MM.1S (cell line): ENCODE data around the gene BTBD8.

Experiments
- DNase-seq: peaks from one replicate; pipeline ENCODE4 v3.0.0-alpha.2; 2015
- H2AFZ ChIP-seq: fragments of 300-600 bp; sonication (generic); 2 replicates; pipeline ENCODE4 v1.6.0; 2016; ENCODE audit warnings: antibody characterized with exemption, low read length
- H3F3A ChIP-seq: fragments of 300-600 bp; sonication (generic); 2 replicates; pipeline ENCODE4 v1.6.1; 2016; ENCODE audit warnings: mild to moderate bottlenecking, antibody characterized with exemption, low read length, moderate library complexity, mixed read lengths; ENCODE audit not compliant: insufficient read depth
- H3K27ac ChIP-seq: fragments of 300-600 bp; sonication (generic); 2 replicates; pipeline ENCODE4 v1.5.1; 2016; ENCODE audit warnings: mild to moderate bottlenecking, low read length
- H3K27me3 ChIP-seq: fragments of 300-600 bp; sonication (generic); replicated peaks from 2 replicates; pipeline ENCODE4 v1.6.0; 2016; ENCODE audit warnings: low read length; ENCODE audit not compliant: insufficient read depth
- H3K36me3 ChIP-seq: fragments of 300-600 bp; sonication (generic); replicated peaks from 2 replicates; pipeline ENCODE4 v1.6.1; 2016; ENCODE audit warnings: mild to moderate bottlenecking, low read length, mixed read lengths; ENCODE audit not compliant: insufficient read depth
- H3K4me1 ChIP-seq: fragments of 300-600 bp; sonication (generic); 2 replicates; pipeline ENCODE4 v1.6.1; 2016; ENCODE audit warnings: low read length, mixed read lengths
- H3K4me2 ChIP-seq: fragments of 300-600 bp; sonication (generic); 2 replicates; pipeline ENCODE4 v1.6.0; 2016; ENCODE audit warnings: low read depth, low read length
- H3K4me3 ChIP-seq: fragments of 300-600 bp; sonication (generic); 2 replicates; pipeline ENCODE4 v1.5.1; 2016; ENCODE audit warnings: low read length, mixed read lengths
- H3K79me2 ChIP-seq: fragments of 300-600 bp; sonication (generic); 2 replicates; pipeline ENCODE4 v1.6.1; 2016; ENCODE audit warnings: mixed run types, low read length, mixed read lengths
- H3K9ac ChIP-seq: fragments of 300-600 bp; sonication (generic); 2 replicates; pipeline ENCODE4 v1.6.1; 2016; ENCODE audit warnings: low read length, mixed read lengths
- H3K9me2 ChIP-seq: fragments of 300-600 bp; sonication (generic); replicated peaks from 2 replicates; pipeline ENCODE4 v1.6.1; 2016; ENCODE audit warnings: mild to moderate bottlenecking, low read length, mixed read lengths; ENCODE audit not compliant: insufficient read depth
- H3K9me3 ChIP-seq: fragments of 300-600 bp; sonication (generic); replicated peaks from 2 replicates; pipeline ENCODE4 v1.6.1; 2016; ENCODE audit warnings: mild to moderate bottlenecking, low read length, mixed read lengths; ENCODE audit not compliant: insufficient read depth
- H4K20me1 ChIP-seq: fragments of 300-600 bp; sonication (generic); 2 replicates; pipeline ENCODE4 v1.6.1; 2016; ENCODE audit warnings: mild to moderate bottlenecking, low read length, moderate library complexity, mixed read lengths; ENCODE audit not compliant: insufficient read depth
- EZH2 ChIP-seq: fragments of 300-600 bp; sonication (generic); optimal IDR thresholded peaks from 2 replicates; pipeline ENCODE3; 2017; ENCODE audit warnings: low read depth, mild to moderate bottlenecking, antibody characterized with exemption, low read length, mixed read lengths
- EZH2phosphoT487 ChIP-seq: fragments of 300-600 bp; sonication (generic); IDR thresholded peaks from 2 replicates; pipeline ENCODE4 v1.6.1; 2018; ENCODE audit warnings: antibody characterized with exemption, low read length
- TF ChIP-seq, protein P1 (sequence below): fragments of 300-600 bp; sonication (generic); IDR thresholded peaks from 2 replicates; pipeline ENCODE4 v1.5.1; 2016; ENCODE audit warnings: antibody characterized with exemption, low read length, mixed read lengths

BTBD8 gene

DNA sequence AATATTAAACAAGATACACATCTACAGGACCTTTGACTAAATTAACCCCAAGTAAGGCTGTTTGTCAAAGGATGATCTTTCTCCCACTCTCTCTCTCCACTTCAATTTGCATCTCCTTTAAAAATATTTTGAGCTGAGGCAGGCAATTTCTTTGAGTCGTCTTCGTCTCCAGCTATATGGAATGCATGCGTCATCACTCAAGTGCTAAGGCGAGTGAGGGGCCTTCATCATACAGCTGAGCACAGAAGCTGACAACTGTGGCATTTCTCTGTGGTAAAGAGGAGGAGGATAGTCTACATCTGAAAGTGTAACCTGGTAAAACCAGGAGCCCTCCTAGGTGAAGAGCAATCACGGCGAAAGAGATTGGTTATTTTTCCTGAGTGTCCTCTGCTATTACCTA lies 42.7 kb upstream of the BTBD8 start:
- H3F3A ChIP-seq: no peaks in the 10 kb centered on the region
- no peaks in the 10 kb centered on the region for H3K79me2 ChIP-seq
- no peaks in the 10 kb centered on the region for H3K27me3 ChIP-seq
- H3K9me3 ChIP-seq: no peaks in the 10 kb centered on the region
- H3K4me2 ChIP-seq: no peak overlapping the region
- no peak for DNase-seq
- H3K4me1 ChIP-seq: no peaks in the 10 kb centered on the region
- H2AFZ ChIP-seq: no peak overlapping the region
- no peak overlapping the region for H3K9ac ChIP-seq
- H3K9me2 ChIP-seq: no peaks in the 10 kb centered on the region
- no peak overlapping the region for H3K27ac ChIP-seq
- no peak overlapping the region for H3K4me3 ChIP-seq
- H4K20me1 ChIP-seq: no peaks in the 10 kb centered on the region
- TF ChIP-seq EZH2phosphoT487: no peak
- TF ChIP-seq, protein P1, sequence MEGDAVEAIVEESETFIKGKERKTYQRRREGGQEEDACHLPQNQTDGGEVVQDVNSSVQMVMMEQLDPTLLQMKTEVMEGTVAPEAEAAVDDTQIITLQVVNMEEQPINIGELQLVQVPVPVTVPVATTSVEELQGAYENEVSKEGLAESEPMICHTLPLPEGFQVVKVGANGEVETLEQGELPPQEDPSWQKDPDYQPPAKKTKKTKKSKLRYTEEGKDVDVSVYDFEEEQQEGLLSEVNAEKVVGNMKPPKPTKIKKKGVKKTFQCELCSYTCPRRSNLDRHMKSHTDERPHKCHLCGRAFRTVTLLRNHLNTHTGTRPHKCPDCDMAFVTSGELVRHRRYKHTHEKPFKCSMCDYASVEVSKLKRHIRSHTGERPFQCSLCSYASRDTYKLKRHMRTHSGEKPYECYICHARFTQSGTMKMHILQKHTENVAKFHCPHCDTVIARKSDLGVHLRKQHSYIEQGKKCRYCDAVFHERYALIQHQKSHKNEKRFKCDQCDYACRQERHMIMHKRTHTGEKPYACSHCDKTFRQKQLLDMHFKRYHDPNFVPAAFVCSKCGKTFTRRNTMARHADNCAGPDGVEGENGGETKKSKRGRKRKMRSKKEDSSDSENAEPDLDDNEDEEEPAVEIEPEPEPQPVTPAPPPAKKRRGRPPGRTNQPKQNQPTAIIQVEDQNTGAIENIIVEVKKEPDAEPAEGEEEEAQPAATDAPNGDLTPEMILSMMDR: no peak
- TF ChIP-seq EZH2: no peak
- H3K36me3 ChIP-seq: no peaks in the 10 kb centered on the region

DNA sequence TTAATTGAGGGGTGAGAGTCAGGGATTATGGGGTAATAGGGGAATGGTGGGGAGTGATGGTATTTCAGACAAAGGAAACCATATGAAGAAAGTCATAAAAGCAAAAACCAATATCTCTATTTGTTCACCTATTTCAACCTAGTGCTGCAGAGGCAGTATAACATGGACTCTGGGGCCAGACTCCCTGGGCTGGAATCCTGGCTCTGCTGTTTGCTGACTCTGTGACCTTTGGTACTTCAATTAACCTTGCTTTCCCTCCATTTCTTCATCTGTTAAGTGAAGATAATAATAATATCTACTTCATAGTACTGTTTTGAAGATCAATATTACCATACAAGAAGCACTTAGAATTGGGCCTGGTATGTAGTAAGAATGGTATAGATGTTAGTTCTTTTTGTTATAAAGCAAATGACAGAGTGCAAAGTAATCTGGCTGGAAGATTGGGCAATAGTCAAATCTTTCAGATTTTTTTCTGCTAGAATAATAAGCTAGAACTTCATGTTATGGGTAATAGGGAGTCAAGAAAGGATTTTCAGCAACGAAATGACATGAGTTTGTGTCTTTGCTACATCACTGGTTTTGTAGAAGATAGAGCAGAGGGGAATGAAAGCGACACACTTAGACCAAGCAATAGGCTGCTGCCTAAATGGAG lies 41.3 kb upstream of the BTBD8 start:
- H4K20me1 ChIP-seq: no peaks in the 10 kb centered on the region
- no peak overlapping the region for H3K9ac ChIP-seq
- no peaks in the 10 kb centered on the region for H3K9me2 ChIP-seq
- H3K27me3 ChIP-seq: no peaks in the 10 kb centered on the region
- no peaks in the 10 kb centered on the region for H3K36me3 ChIP-seq
- H3K4me2 ChIP-seq: no peak overlapping the region
- DNase-seq: no peak
- H3K79me2 ChIP-seq: no peaks in the 10 kb centered on the region
- TF ChIP-seq EZH2phosphoT487: no peak
- H2AFZ ChIP-seq: no peak overlapping the region
- H3F3A ChIP-seq: no peaks in the 10 kb centered on the region
- H3K27ac ChIP-seq: no peak overlapping the region
- H3K9me3 ChIP-seq: no peaks in the 10 kb centered on the region
- H3K4me1 ChIP-seq: no peaks in the 10 kb centered on the region
- H3K4me3 ChIP-seq: no peak overlapping the region

- Histone ChIP-seq H3F3A (no peaks in the 10 kb centered on the region), H3K9me2 (no peaks in the 10 kb centered on the region), H3K27me3 (no peaks in the 10 kb centered on the region), H3K4me1 (no peaks in the 10 kb centered on the region), H3K9ac (no peak overlapping the region), H2AFZ (no peak overlapping the region), H3K36me3 (no peaks in the 10 kb centered on the region), H4K20me1 (no peaks in the 10 kb centered on the region), H3K27ac (no peak overlapping the region), H3K4me3 (no peak overlapping the region), H3K79me2 (no peaks in the 10 kb centered on the region), H3K9me3 (no peaks in the 10 kb centered on the region), H3K4me2 (no peak overlapping the region)
- TF ChIP-seq, protein P1: no peak
- TF ChIP-seq EZH2phosphoT487: no peak
- no peak for TF ChIP-seq EZH2
- DNase-seq: no peak
These were observed 39.2 kb upstream of the BTBD8 start for GRCh38 chr1:92040971-92041370.

- Histone ChIP-seq H3K27me3 (no peaks in the 10 kb centered on the region), H3F3A (no peaks in the 10 kb centered on the region), H3K4me3 (no peak overlapping the region), H3K9me2 (no peaks in the 10 kb centered on the region), H3K4me1 (no peaks in the 10 kb centered on the region), H3K27ac (no peak overlapping the region), H4K20me1 (no peaks in the 10 kb centered on the region), H3K36me3 (no peaks in the 10 kb centered on the region), H3K9ac (no peak overlapping the region), H3K9me3 (no peaks in the 10 kb centered on the region), H2AFZ (no peak overlapping the region), H3K4me2 (no peak overlapping the region), H3K79me2 (no peaks in the 10 kb centered on the region)
- TF ChIP-seq EZH2 (no peak), EZH2phosphoT487 (no peak)
- TF ChIP-seq, protein P1: no peak
- no peak for DNase-seq
These were observed 36.5 kb upstream of the BTBD8 start for GRCh38 chr1:92043621-92044020.
